Neural progenitor cell (in vitro differentiated cells): ENCODE results near the gene NEK4. TPM values are rescaled to one million over a fixed set of nuclear protein-coding genes. Genes with fewer than 3 reads are reported as not detected.

Experiments used
- DNase-seq: peaks from one replicate; pipeline ENCODE4 v3.0.0-alpha.2; 2016; ENCODE audit warnings: low spot score
- H2AFZ ChIP-seq: fragments of 200-600 bp; sonication (generic); replicated peaks from 2 replicates; pipeline ENCODE4 v1.6.1; 2016; ENCODE audit warnings: antibody characterized with exemption
- H3F3A ChIP-seq: fragments of 200-600 bp; sonication (generic); 2 replicates; pipeline ENCODE4 v1.6.1; 2016; ENCODE audit warnings: antibody characterized with exemption, low read depth
- H3K27ac ChIP-seq: fragments of 200-600 bp; sonication (generic); 2 replicates; pipeline ENCODE4 v1.5.1; 2016; ENCODE audit warnings: mild to moderate bottlenecking
- H3K27me3 ChIP-seq: fragments of 200-600 bp; sonication (generic); 2 replicates; pipeline ENCODE4 v1.6.1; 2016; ENCODE audit warnings: mild to moderate bottlenecking, moderate library complexity
- H3K36me3 ChIP-seq: fragments of 200-600 bp; sonication (generic); 2 replicates; pipeline ENCODE4 v1.5.1; 2016
- H3K4me1 ChIP-seq: fragments of 200-600 bp; sonication (generic); 2 replicates; pipeline ENCODE4 v1.6.1; 2016; ENCODE audit warnings: mixed run types
- H3K4me2 ChIP-seq: fragments of 200-600 bp; sonication (generic); 2 replicates; pipeline ENCODE4 v1.6.1; 2016
- H3K4me3 ChIP-seq: fragments of 200-600 bp; sonication (generic); 2 replicates; pipeline ENCODE4 v1.5.1; 2016
- H3K79me2 ChIP-seq: fragments of 200-600 bp; sonication (generic); 2 replicates; pipeline ENCODE4 v1.6.1; 2016; ENCODE audit warnings: low read depth
- H3K9ac ChIP-seq: fragments of 200-600 bp; sonication (generic); 2 replicates; pipeline ENCODE4 v1.6.1; 2016
- H3K9me3 ChIP-seq: fragments of 200-600 bp; sonication (generic); 2 replicates; pipeline ENCODE4 v1.5.1; 2016; ENCODE audit warnings: low read depth
- H4K20me1 ChIP-seq: fragments of 200-600 bp; sonication (generic); 2 replicates; pipeline ENCODE4 v1.6.1; 2016; ENCODE audit warnings: low read depth
- H3K27ac Mint-ChIP-seq: 3 replicates; pipeline ENCODE4 v1.8.0; 2021; ENCODE audit warnings: mixed read lengths
- H3K27me3 Mint-ChIP-seq: 2 replicates; pipeline ENCODE4 v1.8.0; 2022; ENCODE audit warnings: low read depth, mild to moderate bottlenecking, inconsistent platforms, moderate library complexity, mixed read lengths; ENCODE audit not compliant: insufficient read depth
- H3K36me3 Mint-ChIP-seq: 3 replicates; pipeline ENCODE4 v1.8.0; 2021; ENCODE audit warnings: mixed read lengths
- H3K4me1 Mint-ChIP-seq: 3 replicates; pipeline ENCODE4 v1.8.0; 2021; ENCODE audit warnings: mixed read lengths
- H3K4me3 Mint-ChIP-seq: 3 replicates; pipeline ENCODE4 v1.8.0; 2021; ENCODE audit warnings: mild to moderate bottlenecking, moderate library complexity, mixed read lengths
- H3K9me3 Mint-ChIP-seq: 3 replicates; pipeline ENCODE4 v1.8.0; 2020; ENCODE audit warnings: mixed read lengths
- EZH2 ChIP-seq: fragments of 200-600 bp; sonication (generic); IDR thresholded peaks from 2 replicates; pipeline ENCODE4 v1.6.1; 2017; ENCODE audit warnings: antibody characterized with exemption, mild to moderate bottlenecking, moderate library complexity
- EZH2phosphoT487 ChIP-seq: fragments of 200-600 bp; sonication (generic); IDR thresholded peaks from 2 replicates; pipeline ENCODE4 v1.6.1; 2017; ENCODE audit warnings: antibody characterized with exemption
- total RNA-seq: library from RNA; depleted of rRNA; stranded (reverse); fragments of >200 nt; gene quantifications from 2 replicates; pipeline ENCODE4 v1.2.3, GENCODE V29; 2015; ENCODE audit warnings: low replicate concordance
- TF ChIP-seq, protein P1 (sequence below): fragments of 200-600 bp; sonication (generic); IDR thresholded peaks from 2 replicates; pipeline ENCODE4 v1.5.1; 2017; ENCODE audit warnings: antibody characterized with exemption, mild to moderate bottlenecking

The NEK4 gene
- total RNA-seq, 1 donor from 2014 or later: 41.8 TPM

DNA sequence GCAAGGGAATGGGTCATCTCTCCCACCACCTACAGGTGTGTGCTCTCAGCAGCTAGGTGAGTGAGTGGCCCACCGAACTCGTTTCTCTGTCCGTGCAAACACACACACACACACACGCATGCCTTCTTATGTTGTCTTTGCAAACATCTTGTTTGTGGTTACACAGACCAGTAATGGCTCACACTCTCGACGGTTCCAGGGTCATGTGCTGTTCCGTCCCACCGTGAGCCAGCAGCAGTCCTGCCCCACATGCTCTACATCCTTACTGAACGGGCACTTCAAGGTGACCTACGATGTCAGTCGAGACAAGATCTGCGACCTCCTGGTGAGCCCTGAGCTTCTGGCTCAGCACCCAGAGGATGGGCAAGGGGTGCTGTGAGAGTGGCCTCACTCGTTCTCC, 11.0 kb upstream of the NEK4 start:
- Histone ChIP-seq H3K9me3 (no peaks in the 10 kb centered on the region), H3K79me2 (no peaks in the 10 kb centered on the region), H2AFZ (no peak overlapping the region), H3K27me3 (no peaks in the 10 kb centered on the region), H3K4me2 (no peak overlapping the region), H3K4me1 (no peaks in the 10 kb centered on the region), H3K4me3 (no peak overlapping the region), H3F3A (no peaks in the 10 kb centered on the region), H3K36me3 (no peaks in the 10 kb centered on the region), H3K27ac (no peak overlapping the region), H3K9ac (no peak overlapping the region), H4K20me1 (no peaks in the 10 kb centered on the region)
- no peaks in the 10 kb centered on the region for H3K36me3 Mint-ChIP-seq
- H3K27ac Mint-ChIP-seq: no peak overlapping the region
- no peak for DNase-seq
- no peaks in the 10 kb centered on the region for H3K4me1 Mint-ChIP-seq
- H3K27me3 Mint-ChIP-seq: peaks cover 7% of the 10 kb centered on the region
- TF ChIP-seq, protein P1, sequence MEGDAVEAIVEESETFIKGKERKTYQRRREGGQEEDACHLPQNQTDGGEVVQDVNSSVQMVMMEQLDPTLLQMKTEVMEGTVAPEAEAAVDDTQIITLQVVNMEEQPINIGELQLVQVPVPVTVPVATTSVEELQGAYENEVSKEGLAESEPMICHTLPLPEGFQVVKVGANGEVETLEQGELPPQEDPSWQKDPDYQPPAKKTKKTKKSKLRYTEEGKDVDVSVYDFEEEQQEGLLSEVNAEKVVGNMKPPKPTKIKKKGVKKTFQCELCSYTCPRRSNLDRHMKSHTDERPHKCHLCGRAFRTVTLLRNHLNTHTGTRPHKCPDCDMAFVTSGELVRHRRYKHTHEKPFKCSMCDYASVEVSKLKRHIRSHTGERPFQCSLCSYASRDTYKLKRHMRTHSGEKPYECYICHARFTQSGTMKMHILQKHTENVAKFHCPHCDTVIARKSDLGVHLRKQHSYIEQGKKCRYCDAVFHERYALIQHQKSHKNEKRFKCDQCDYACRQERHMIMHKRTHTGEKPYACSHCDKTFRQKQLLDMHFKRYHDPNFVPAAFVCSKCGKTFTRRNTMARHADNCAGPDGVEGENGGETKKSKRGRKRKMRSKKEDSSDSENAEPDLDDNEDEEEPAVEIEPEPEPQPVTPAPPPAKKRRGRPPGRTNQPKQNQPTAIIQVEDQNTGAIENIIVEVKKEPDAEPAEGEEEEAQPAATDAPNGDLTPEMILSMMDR: no peak
- TF ChIP-seq EZH2phosphoT487 (no peak), EZH2 (no peak)
- no peaks in the 10 kb centered on the region for H3K9me3 Mint-ChIP-seq
- H3K4me3 Mint-ChIP-seq: no peak overlapping the region

DNA sequence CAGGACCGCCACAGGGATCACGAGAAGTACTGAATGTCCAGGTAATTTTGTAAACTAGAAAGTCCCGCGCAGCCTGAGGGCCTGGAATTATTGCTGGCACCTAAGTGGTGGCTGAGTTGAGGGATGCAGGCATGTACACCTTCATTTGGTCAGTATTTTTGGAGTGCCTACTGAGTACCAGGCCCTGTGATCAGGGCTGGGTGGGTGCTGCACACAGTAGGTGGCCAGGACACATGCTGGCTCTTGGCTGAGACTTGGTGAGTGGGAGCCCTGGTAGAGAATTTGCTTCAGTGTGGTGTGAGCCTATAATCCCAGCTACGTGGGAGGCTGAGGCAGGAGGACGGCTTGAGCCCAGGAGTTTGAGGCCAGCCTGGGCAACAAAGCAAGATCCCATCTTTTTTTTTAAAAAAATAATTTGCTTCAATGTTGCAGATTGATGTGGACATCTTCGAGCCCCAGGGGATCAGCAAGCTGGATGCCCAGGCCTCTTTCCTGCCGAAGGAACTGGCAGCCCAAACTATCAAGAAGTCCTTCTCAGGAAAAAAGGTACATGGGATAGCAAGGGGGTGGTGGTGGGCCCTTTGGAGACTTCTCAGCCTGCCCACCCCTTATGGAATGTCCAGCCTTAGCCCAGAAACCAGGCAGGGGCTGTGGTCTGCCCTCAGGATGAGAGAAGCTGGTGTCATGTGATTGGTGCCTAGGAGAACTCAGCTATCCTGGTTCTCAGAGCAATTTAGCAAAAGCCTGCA, 9.3 kb upstream of the NEK4 start:
- H3K36me3 Mint-ChIP-seq: no peaks in the 10 kb centered on the region
- no peaks in the 10 kb centered on the region for H4K20me1 ChIP-seq
- no peaks in the 10 kb centered on the region for H3F3A ChIP-seq
- H3K79me2 ChIP-seq: no peaks in the 10 kb centered on the region
- H3K4me3 Mint-ChIP-seq: no peak overlapping the region
- DNase-seq: peak; percentile 0
- no peaks in the 10 kb centered on the region for H3K4me1 ChIP-seq
- H3K36me3 ChIP-seq: no peaks in the 10 kb centered on the region
- no peaks in the 10 kb centered on the region for H3K9me3 Mint-ChIP-seq
- H2AFZ ChIP-seq: no peak overlapping the region
- no peak overlapping the region for H3K9ac ChIP-seq
- no peaks in the 10 kb centered on the region for H3K9me3 ChIP-seq
- H3K27me3 ChIP-seq: no peaks in the 10 kb centered on the region
- H3K4me3 ChIP-seq: no peak overlapping the region
- peaks cover 7% of the 10 kb centered on the region for H3K27me3 Mint-ChIP-seq
- no peak overlapping the region for H3K27ac Mint-ChIP-seq
- no peaks in the 10 kb centered on the region for H3K4me1 Mint-ChIP-seq
- no peak overlapping the region for H3K4me2 ChIP-seq
- TF ChIP-seq, protein P1: no peak
- TF ChIP-seq EZH2phosphoT487 (no peak), EZH2 (no peak)
- H3K27ac ChIP-seq: no peak overlapping the region

DNA sequence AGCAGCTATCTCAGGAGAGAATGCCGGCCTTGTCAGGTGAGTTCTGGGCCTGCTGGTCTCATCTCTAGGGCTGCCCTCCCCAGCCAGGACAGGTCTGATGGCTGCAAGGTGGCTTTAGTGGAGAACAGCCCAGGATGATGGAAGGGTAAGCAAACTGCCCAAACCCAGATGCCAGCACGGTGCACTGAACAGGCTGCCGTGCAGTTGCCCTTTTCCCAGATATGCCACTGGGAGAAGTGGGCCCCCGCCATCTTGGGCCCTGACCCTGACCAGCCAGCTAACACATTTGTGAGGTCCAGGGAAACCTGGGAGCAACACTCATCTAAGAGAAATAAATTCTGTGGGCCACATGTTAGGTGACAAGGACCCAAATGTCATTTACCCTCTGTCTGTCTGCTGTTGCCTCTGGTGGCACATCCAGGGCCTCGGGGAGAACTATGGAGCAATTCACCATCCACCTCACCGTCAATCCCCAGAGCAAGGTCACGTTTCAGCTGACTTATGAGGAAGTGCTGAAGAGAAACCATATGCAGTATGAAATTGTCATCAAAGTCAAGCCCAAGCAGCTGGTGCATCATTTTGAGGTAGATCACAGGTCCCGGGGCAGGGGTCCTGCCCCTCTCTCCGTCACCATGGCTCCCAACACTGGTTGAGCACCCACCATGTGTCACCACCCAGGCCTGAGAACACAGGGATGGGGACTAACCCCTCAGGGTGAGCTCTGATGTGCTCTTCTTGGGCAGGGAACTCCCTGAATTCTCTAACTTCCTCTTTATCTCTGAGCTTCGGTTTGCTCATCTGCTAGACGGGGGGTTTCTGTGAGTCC, 8.5 kb upstream of the NEK4 start:
- H3K36me3 ChIP-seq: no peaks in the 10 kb centered on the region
- no peaks in the 10 kb centered on the region for H3K9me3 Mint-ChIP-seq
- no peak overlapping the region for H3K27ac ChIP-seq
- no peak overlapping the region for H3K4me2 ChIP-seq
- no peak overlapping the region for H3K4me3 Mint-ChIP-seq
- no peak overlapping the region for H2AFZ ChIP-seq
- H3K9me3 ChIP-seq: no peaks in the 10 kb centered on the region
- TF ChIP-seq, protein P1: no peak
- no peak for TF ChIP-seq EZH2
- TF ChIP-seq EZH2phosphoT487: no peak
- H3K4me1 ChIP-seq: no peaks in the 10 kb centered on the region
- H3K4me1 Mint-ChIP-seq: no peaks in the 10 kb centered on the region
- DNase-seq: peak; percentile 0
- H3K27ac Mint-ChIP-seq: no peak overlapping the region
- no peaks in the 10 kb centered on the region for H3K36me3 Mint-ChIP-seq
- no peak overlapping the region for H3K4me3 ChIP-seq
- H3F3A ChIP-seq: no peaks in the 10 kb centered on the region
- no peaks in the 10 kb centered on the region for H3K27me3 ChIP-seq
- H3K79me2 ChIP-seq: no peaks in the 10 kb centered on the region
- no peaks in the 10 kb centered on the region for H4K20me1 ChIP-seq
- H3K9ac ChIP-seq: no peak overlapping the region
- H3K27me3 Mint-ChIP-seq: peaks cover 7% of the 10 kb centered on the region
